HepG2 (cell line): ENCODE measurements around the gene TBL2. TPM values are rescaled to one million over a fixed set of nuclear protein-coding genes. Genes with fewer than 3 reads are reported as not detected.

ENCODE experiments used
- ESRRA ChIP-seq: sonication (generic); formaldehyde crosslinking; IDR thresholded peaks from 2 replicates; pipeline ENCODE4 v1.5.1; 2020; ENCODE audit warnings: mild to moderate bottlenecking, low read depth, missing genetic modification reagents
- NCOA2 ChIP-seq: sonication (generic); formaldehyde crosslinking; IDR thresholded peaks from 2 replicates; pipeline ENCODE4 v1.8.0; 2022; ENCODE audit warnings: inconsistent platforms
- POLR2G ChIP-seq: fragments of 200-400 bp; formaldehyde crosslinking; IDR thresholded peaks from 2 replicates; pipeline ENCODE4 v1.6.1; 2018; ENCODE audit warnings: mild to moderate bottlenecking, low read depth, low read length, moderate library complexity
- RNF2 ChIP-seq: fragments of 450-650 bp; conservative IDR thresholded peaks from 2 replicates; pipeline ENCODE4 v1.6.1; 2016; ENCODE audit warnings: low read depth
- SMAD1 ChIP-seq: sonication (generic); formaldehyde crosslinking; IDR thresholded peaks from 2 replicates; pipeline ENCODE4 v1.4.0; 2020; ENCODE audit warnings: missing genetic modification reagents, low read depth, mild to moderate bottlenecking, borderline replicate concordance
- SUZ12 ChIP-seq: fragments of 150-350 bp; IDR thresholded peaks from 2 replicates; pipeline ENCODE4 v1.6.1; 2014; ENCODE audit warnings: low read depth, low read length
- TCF7L2 ChIP-seq: IDR thresholded peaks from 2 replicates; pipeline ENCODE4 v1.6.1; 2011; ENCODE audit warnings: mild to moderate bottlenecking, low read depth, low read length, moderate library complexity
- TMF1 ChIP-seq: sonication (generic); formaldehyde crosslinking; IDR thresholded peaks from 2 replicates; pipeline ENCODE4 v1.8.1; 2022; ENCODE audit warnings: low read depth, missing genetic modification reagents
- ZBTB1 ChIP-seq: sonication (generic); formaldehyde crosslinking; IDR thresholded peaks from 2 replicates; pipeline ENCODE4 v1.4.0; 2020; ENCODE audit warnings: missing genetic modification reagents, borderline replicate concordance
- ZNF224 ChIP-seq: sonication (generic); formaldehyde crosslinking; IDR thresholded peaks from 2 replicates; pipeline ENCODE4 v1.5.0; 2020; ENCODE audit warnings: mild to moderate bottlenecking, missing genetic modification reagents
- ZNF431 ChIP-seq: sonication (generic); formaldehyde crosslinking; IDR thresholded peaks from 2 replicates; pipeline ENCODE4 v1.9.0; 2022; ENCODE audit warnings: missing genetic modification reagents, low read depth, mild to moderate bottlenecking, borderline replicate concordance
- ZNF609 ChIP-seq: sonication (generic); formaldehyde crosslinking; IDR thresholded peaks from 2 replicates; pipeline ENCODE4 v1.4.0; 2020; ENCODE audit warnings: mild to moderate bottlenecking, missing genetic modification reagents, borderline replicate concordance
- ZNF781 ChIP-seq: sonication (generic); formaldehyde crosslinking; IDR thresholded peaks from 2 replicates; pipeline ENCODE4 v1.5.1; 2020; ENCODE audit warnings: borderline replicate concordance, mild to moderate bottlenecking, missing genetic modification reagents; ENCODE audit errors: not compliant biosample characterization
- polyA plus RNA-seq, 8 experiments: library from polyadenylated mRNA; depleted of rRNA in 3 of 8; stranded (reverse) in 7 of 8; unstranded in 1 of 8; fragments of >200 nt; fragmentation: Illumina TruSeq in 4 of 8; extraction: Trizol in 4 of 8; gene quantifications; 2 replicates each; pipeline versions ENCODE4 v1.2.1 to v1.2.3, GENCODE V29; 2011 to 2016; ENCODE audit warnings: low read depth in 4 of 8, missing spikeins in 1 of 8, mixed read lengths in 1 of 8; ENCODE audit not compliant: insufficient read depth in 1 of 8
- total RNA-seq, 5 experiments: library from RNA; depleted of rRNA; stranded (reverse); fragments of >200 nt; fragmentation: Illumina TruSeq; extraction: Trizol; gene quantifications; 2 replicates each; pipeline ENCODE4 v1.2.3, GENCODE V29; 2016; ENCODE audit warnings: low read depth in 1 of 5
- TF ChIP-seq, protein P1 (sequence below), 2 experiments: fragments of 450-650 bp in 1 of 2; sonication (generic) in 1 of 2; formaldehyde crosslinking in 1 of 2; IDR thresholded peaks; 2 replicates each; pipeline versions ENCODE4 v1.6.1 to v1.8.0; 2016 to 2022; ENCODE audit warnings: antibody characterized with exemption in 1 of 2, mild to moderate bottlenecking in 1 of 2, missing genetic modification reagents in 1 of 2

TBL2 gene
- total and polyA plus RNA-seq, 2 of the 13 experiments (the other 11 are each of a cell fraction or from before 2014, with no cell fraction given): 43.4 to 47.2 TPM

DNA sequence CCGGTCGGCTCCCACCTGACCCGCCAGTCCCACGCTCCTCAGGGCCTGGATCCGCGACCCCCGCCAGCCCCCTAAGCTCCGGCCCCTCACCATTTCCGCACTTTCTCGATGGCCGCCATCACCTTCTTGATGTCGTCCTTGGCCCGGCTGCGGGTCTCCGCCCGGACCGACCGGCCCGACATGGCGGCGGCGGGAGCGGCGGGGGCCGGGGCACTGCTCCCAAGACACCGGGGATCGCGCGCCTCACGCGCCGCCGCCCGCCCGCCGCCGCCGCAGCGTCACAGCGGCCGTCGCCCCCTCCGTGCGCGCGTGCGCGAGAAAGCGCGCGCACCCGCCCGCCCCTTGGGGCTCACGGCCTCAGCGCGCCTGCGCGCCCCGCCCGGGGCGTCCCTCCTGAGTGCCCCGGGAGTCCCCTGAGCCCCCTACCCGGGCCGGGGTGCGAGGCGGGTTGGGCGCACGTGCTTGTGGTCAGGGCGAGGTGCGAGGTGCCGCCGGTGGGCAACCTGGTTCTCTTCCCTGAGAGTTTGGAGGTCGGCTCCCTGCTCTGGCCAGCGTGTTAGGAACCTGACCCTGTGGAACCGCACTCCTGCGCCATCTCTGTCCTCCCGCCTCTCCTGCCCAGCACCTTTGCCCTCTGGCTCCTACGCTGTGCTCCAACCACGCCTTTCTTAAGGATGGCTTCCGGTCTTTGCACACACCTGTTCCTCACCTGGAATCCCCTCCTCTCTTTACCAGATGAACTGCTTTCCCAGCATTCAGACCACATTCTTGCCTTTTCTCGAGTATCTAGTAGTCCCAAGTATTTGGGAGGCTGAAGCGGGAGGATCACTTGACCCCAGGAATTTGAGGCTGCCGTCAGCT, 20.8 kb downstream of the TBL2 start, which contains the start of gene BCL7B (continued):
- TF ChIP-seq ZBTB1 (CRISPR knock-in tag) (0 out of 2 replicates have a peak, but pooled peaks have one; percentile 31), TMF1 (CRISPR knock-in tag) (peak; percentile 95), ESRRA (CRISPR knock-in tag) (peak; percentile 55; the same call in 1 of the 2 replicates), ZNF431 (CRISPR knock-in tag) (no peak), ZNF781 (CRISPR knock-in tag) (peak; percentile 98), POLR2G (peak; percentile 84), SMAD1 (CRISPR knock-in tag) (peak; percentile 10; the same call in 1 of the 2 replicates), SUZ12 (no peak), NCOA2 (no peak; the same call in 1 of the 2 replicates), RNF2 (peak; percentile 88; the same call in 1 of the 2 replicates), ZNF224 (CRISPR knock-in tag) (peak; percentile 93), ZNF609 (CRISPR knock-in tag) (peak; percentile 55; the same call in 1 of the 2 replicates), TCF7L2 (no peak)
- TF ChIP-seq, protein P1, sequence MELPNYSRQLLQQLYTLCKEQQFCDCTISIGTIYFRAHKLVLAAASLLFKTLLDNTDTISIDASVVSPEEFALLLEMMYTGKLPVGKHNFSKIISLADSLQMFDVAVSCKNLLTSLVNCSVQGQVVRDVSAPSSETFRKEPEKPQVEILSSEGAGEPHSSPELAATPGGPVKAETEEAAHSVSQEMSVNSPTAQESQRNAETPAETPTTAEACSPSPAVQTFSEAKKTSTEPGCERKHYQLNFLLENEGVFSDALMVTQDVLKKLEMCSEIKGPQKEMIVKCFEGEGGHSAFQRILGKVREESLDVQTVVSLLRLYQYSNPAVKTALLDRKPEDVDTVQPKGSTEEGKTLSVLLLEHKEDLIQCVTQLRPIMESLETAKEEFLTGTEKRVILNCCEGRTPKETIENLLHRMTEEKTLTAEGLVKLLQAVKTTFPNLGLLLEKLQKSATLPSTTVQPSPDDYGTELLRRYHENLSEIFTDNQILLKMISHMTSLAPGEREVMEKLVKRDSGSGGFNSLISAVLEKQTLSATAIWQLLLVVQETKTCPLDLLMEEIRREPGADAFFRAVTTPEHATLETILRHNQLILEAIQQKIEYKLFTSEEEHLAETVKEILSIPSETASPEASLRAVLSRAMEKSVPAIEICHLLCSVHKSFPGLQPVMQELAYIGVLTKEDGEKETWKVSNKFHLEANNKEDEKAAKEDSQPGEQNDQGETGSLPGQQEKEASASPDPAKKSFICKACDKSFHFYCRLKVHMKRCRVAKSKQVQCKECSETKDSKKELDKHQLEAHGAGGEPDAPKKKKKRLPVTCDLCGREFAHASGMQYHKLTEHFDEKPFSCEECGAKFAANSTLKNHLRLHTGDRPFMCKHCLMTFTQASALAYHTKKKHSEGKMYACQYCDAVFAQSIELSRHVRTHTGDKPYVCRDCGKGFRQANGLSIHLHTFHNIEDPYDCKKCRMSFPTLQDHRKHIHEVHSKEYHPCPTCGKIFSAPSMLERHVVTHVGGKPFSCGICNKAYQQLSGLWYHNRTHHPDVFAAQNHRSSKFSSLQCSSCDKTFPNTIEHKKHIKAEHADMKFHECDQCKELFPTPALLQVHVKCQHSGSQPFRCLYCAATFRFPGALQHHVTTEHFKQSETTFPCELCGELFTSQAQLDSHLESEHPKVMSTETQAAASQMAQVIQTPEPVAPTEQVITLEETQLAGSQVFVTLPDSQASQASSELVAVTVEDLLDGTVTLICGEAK (IDR thresholded peaks at IDR 0.05): no peak
- TF ChIP-seq, protein P1 (CRISPR knock-in tag; IDR thresholded peaks at IDR 0.05): peak; percentile 94; the same call in 1 of the 2 replicates
